HG03139 (cell line): ENCODE data around the gene KHNYN.
A peak's percentile ranks its signal among the peaks of the same experiment; 100 is the strongest.
"Not testable (repeated sequence)": the region's sequence is repeated elsewhere in the genome, so short reads cannot be mapped to it uniquely, and the experiment has no call there.

Source experiments
- ATAC-seq: cut with Tn5 transposase; IDR thresholded peaks from one replicate; pipeline ENCODE4 v1.9.1; 2021; ENCODE audit not compliant: unreplicated experiment

KHNYN gene

DNA sequence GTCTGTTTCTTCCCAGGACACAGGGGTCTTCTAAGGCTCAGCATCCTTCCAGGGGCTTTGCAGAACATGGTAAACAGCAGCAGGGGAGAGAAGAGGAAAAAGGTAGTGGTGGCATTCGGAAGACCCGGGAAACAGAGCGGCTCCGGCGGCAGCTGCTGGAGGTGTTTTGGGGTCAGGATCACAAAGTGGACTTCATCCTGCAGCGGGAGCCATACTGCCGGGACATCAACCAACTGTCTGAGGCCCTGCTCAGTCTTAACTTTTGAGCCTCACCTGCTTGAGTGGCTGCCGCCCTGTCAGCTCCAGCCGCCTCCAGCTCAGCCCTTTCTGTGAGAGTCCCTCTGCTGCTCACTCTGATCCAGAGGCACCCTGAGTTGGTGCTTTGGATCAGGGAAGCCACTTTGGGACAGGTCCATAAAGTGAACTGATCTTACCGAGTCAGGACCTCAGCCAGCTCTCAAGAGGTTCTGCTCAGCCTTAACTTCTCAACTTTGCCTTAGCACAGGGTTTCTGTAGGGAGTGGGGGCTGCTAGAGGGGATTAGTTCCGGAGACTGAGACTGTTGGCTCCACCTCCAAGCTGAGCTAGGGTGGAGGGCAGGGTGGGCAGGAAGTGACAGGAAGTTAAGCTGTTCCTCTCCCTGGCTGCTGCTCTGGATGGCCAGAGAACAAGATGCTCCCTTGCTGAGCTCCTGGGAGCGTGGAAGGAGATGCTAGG is 7.4 kb downstream of the KHNYN start:
- no peak for ATAC-seq

GRCh38 chr14:24437736-24438067 is 7.9 kb downstream of the KHNYN start:
- no peak for ATAC-seq

- no peak for ATAC-seq
Measured at GRCh38 chr14:24438223-24439097, 8.7 kb downstream of the KHNYN start.

DNA sequence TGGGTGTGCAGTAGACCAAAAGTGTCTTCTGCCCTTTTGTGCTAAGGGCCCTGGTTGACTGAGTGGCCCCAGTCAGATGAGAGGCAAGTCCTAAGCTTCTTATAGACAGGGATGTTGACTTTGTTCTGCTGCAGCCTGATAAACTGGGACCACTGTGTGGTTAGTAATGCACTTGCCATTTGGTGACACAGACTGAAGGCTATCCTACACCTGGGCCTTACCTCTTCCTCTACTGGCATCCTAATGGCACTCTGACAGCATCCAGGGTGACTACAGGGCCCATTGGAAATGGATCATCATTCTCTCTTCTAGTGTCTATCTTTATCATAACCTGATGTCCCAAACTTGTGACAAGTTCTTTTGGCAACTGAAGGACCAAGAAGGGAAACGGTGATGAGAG is 9.5 kb downstream of the KHNYN start:
- ATAC-seq: no peak

GRCh38 chr14:24439830-24440605 is 10.3 kb downstream of the KHNYN start:
- ATAC-seq: no peak

DNA sequence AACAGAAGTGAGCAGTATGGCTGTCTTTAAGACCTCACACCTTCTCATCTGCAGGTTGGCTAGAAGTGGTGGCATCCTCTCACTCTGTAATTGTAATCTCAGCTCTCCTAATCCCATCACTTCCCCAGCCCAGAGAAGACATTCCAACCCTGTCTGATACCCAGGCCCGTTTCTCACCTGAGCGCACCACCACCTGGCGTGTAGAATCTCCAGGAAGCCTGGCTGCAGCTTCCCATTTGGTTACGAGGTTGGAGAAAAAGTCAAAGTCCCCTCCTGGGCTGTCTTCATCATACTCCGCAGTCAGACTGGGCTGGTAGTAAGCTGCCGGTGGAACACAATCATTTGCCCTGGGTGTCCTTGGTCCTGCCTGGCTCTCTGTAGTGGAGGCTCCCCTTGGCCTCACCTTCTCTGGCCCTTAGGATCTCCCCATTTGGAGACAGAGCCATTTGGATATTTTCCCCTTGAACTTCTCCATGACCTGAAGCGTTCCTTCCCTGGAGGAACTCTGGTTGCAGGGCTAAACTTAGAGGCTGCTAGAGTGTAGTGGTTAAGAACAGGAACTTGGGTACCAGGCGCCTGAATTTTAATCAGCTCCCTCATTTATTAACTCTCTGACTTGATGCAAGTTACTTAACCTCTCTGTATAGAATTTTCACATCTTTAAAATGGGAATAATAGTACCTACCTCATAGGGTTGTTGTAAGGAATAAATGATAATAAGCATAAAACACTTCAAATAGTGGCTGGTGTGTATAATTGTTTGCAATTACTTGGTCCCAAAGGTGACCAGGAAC is 11.0 kb downstream of the KHNYN start:
- no peak for ATAC-seq

GRCh38 chr14:24441485-24441884 is 11.7 kb downstream of the KHNYN start:
- ATAC-seq: no peak

DNA sequence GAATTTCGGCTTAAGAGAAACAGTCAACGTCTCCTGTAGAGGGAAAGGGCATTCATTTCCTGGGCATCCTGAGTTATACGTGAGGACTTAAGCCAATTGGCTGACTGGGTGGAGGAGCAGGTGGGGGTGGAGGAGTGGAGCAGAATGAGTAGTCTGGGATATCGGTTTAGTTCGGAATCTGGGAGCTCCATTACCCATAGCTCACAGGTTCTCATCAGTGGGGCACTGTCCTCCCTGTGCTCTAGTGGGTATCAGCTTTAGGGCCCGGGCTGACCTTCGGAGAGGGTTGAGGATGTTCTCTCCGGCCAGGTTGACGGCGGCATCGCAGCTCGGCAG is 12.1 kb downstream of the KHNYN start:
- ATAC-seq: peak; percentile 0

DNA sequence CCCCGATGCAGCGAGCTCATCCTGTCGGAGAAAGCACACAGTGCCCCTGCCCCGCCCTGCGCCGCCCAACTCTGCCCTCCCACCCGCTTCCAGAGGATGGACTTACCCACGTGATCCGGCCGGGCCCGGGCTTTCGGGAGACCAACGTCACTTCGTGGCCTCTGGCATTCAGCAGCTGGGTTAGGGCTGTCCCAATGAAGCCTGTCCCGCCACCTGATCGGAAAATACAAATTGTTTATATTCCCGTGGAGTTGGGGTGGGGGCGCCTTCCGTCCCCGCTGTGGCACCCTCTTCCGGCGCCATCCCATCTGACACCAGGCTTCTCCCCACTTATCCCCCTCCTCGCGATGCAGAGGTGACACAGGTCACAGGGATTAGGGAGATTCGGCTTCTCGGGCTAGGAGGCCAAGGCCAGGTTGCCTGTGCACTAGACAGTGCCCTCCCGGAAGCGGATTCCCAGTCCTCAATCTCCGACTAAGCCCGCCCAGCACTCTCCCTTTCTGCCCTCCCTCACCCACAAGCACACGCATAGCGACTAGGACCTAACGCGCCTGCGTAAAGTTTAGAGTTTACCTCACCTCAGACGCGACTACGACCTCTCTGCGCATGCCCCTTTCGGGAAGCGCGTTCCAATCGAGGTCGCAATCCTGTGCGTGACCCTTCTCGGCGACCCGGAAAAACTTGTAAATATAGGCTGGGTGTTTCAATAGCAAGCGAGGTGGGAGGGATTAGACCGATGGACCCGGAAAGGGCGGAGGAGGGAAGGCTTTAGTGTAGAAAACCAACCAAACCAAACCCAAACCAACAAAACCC is 12.7 kb downstream of the KHNYN start, which contains the start of gene SDR39U1:
Gene SDR39U1 (minus strand): TSS at position 537 of the 813 bp plus-strand sequence. CDS start 7 bp downstream, at position 530.
- peak; percentile 86 for ATAC-seq

GRCh38 chr14:24443053-24443665 is 13.4 kb downstream of the KHNYN start:
- ATAC-seq: no peak

DNA sequence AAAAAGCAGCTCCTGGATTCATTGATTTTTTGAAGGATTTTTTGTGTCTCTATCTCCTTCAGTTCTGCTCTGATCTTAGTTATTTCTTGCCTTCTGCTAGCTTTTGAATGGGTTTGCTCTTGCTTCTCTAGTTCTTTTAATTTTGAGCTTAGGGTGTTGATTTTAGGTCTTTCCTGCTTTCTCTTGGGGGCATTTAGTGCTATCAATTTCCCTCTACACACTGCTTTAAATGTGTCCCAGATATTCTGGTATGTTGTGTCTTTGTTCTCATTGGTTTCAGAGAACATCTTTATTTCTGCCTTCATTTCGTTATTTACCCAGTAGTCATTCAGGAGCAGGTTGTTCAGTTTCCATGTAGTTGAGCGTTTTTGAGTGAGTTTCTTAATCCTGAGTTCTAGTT is 21.1 kb downstream of the KHNYN start:
- not testable (repeated sequence) for ATAC-seq

DNA sequence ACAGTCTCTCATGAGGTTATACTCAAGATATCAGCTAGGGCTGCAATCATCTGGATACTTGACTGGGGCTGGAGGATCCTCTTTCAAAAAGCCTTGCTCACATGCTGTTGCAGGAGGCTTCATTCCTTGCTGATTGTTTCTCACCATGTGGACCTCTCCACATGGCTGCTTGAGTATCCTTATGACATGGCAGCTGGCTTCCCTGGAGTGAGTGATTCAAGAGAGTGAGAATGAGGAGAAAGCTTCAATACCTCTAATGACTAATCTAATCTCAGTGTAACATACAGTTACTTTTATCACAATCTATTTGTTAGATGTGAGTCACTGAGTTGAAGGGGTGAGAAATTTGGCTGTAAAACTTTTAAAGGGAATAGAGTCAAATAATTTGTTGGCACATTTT is 27.2 kb downstream of the KHNYN start:
- no peak for ATAC-seq

- ATAC-seq: no peak
Measured at GRCh38 chr14:24458736-24459135, 29.0 kb downstream of the KHNYN start.

DNA sequence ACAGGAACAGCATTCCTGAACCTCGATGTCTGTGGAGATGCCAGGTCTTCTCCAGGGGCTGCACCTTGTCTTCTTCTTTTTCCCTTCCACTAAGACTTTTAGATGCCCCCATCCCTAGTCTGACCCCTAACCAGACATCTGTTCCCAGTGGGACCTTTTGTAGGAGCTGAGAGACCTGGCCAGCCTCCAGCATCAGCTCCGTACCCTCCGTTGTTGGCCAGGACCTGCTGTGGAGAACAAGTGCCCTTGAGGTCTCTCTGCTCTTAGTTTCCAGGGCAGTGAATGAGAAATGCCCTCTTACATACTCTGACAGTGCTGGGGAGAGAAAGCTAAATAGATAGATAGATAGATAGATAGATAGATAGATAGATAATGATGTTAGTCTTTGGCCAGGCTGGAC is 29.6 kb downstream of the KHNYN start:
- no peak for ATAC-seq

GRCh38 chr14:24461336-24461735 is 31.6 kb downstream of the KHNYN start:
- no peak for ATAC-seq

DNA sequence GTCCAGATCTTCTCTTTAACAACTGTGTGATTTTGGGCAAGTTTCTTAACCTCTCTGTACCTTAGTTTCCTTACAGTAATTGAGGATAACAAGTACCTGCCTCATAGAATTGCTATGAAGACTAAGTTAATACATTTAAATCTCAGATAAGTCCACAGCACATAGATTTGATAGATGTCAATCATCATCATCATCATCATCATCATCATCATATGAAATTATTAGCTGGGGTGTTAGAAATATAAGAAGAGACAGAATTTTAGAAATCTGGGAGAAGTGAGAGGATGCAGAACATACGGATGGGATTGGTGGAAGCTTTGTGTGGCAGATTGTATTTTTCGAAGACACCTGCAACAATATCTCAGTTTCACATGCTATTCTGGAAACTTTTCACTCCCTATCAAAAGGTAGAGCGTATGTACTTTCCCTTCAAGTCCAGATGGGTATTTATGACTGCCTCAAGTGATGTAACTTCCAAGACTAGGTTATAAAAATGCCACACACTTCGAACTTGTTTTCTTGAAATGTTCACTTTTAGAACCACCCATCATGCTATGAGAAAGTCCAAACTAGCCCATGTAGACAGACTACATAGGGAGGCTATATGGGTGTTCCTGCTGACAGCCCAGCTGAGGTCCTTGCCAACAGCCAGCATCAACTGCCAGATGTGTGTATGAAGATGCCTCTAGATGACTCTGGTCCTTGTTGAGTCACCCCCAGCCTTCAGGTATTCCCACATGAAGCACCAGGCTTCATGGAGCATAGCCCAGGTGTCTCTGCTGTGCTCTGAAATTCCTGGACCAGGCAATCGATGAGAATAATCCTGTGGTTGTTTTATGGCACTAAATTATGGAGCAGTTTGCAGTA is 33.5 kb downstream of the KHNYN start:
- ATAC-seq: no peak

GRCh38 chr14:24463884-24464785 is 34.4 kb downstream of the KHNYN start:
- no peak for ATAC-seq

DNA sequence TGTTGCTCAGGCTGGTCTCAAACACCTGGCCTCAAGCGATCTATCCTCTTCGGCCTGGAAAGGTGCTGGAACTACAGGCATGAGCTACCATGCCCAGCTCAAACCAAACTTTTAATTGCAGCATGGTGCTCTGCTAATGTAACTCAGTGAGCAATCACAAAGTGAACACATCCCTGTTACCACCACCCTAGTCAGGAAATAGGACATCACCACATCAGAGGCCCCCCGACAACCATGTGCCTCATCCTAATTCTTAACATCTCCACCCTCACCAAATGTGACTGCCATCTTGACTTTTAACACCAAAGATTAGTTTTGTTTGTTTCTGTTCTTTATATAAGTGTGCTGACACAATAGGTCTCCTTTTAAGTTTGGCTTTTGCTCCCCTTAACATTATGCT is 35.6 kb downstream of the KHNYN start:
- ATAC-seq: no peak
